Measurements from ENCODE around the gene PPFIBP1. TPM values are rescaled to one million over a fixed set of nuclear protein-coding genes. Genes with fewer than 3 reads are reported as not detected.

Gene PPFIBP1
- total and polyA plus RNA-seq, 2 donors (not counting 1 experiment from before 2014, with no cell fraction given): 3.3 to 15.0 TPM

DNA sequence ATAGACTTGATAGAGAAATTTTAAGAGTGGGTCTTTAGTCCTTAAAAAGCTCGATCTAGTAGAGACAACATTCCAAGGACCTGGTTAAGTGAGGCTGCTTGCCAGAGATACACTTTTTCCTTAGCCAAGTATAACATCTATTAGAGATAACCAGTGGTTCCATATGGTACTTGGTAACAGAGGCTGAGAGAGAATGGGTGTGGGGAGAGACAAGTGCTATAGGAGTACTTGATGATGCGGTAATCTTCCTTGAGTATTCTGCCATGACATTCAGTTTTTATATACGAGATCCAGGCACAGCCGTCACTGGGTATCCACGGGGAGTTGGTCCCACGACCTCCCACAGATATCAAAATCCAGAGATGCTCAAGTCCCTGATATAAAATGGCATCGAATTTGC, 94.8 kb downstream of the PPFIBP1 start:
- Mint-ChIP-seq H3K27me3 (no peaks in the 10 kb centered on the region), H3K27ac (no peak overlapping the region), H3K4me1 (no peaks in the 10 kb centered on the region), H3K9me3 (ENCODE audit: insufficient read depth) (no peaks in the 10 kb centered on the region), H3K4me3 (no peak overlapping the region)
- H3K4me3 ChIP-seq (ENCODE audit: control extremely low read depth in 1 of 5, extremely low read depth in 1 of 5, insufficient read depth in 1 of 5, low read depth in 2 of 5, low read length in 4 of 5): no peak overlapping the region
- H3K79me2 ChIP-seq (ENCODE audit: control insufficient read depth, insufficient read depth, low read length): no peaks in the 10 kb centered on the region
- no peaks in the 10 kb centered on the region for H4K20me1 ChIP-seq (ENCODE audit: control insufficient read depth, insufficient read depth, low read length, poor library complexity, severe bottlenecking)
- ChIA-PET CTCF (no interaction called here), POLR2A (no interaction called here)
- H3K27ac ChIP-seq (ENCODE audit: low read length in 2 of 2): no peak overlapping the region
- H3K36me3 ChIP-seq (replicated peaks in 1 of 2; ENCODE audit: control extremely low read depth in 1 of 2, control insufficient read depth in 1 of 2, extremely low read depth in 1 of 2, insufficient read depth in 2 of 2, low read length in 1 of 2): no peaks in the 10 kb centered on the region
- no peak for ATAC-seq (ENCODE audit: low read depth)
- H3K9ac ChIP-seq (ENCODE audit: low read length): no peak overlapping the region
- no peak overlapping the region for H2AFZ ChIP-seq (ENCODE audit: insufficient read depth, low read depth, low read length, poor library complexity, severe bottlenecking)
- no peaks in the 10 kb centered on the region for H3K9me3 ChIP-seq (ENCODE audit: control extremely low read depth in 1 of 3, control insufficient read depth in 2 of 3, insufficient read depth in 1 of 3, low read length in 2 of 3)
- H3K27me3 ChIP-seq (replicated peaks in 1 of 4; ENCODE audit: control extremely low read depth in 1 of 4, control insufficient read depth in 3 of 4, insufficient read depth in 4 of 4, low read length in 3 of 4): no peaks in the 10 kb centered on the region
- H3K4me1 ChIP-seq (ENCODE audit: control insufficient read depth in 2 of 2, insufficient read depth in 2 of 2, low read length in 2 of 2): no peaks in the 10 kb centered on the region
- intact Hi-C loops (cut with micrococcal nuclease): no loop called here
- no peak for DNase-seq
- TF ChIP-seq CTCF (IDR thresholded peaks at IDR 0.05) (no peak), EZH2 (IDR thresholded peaks at IDR 0.05; ENCODE audit: borderline replicate concordance, insufficient read depth, low read depth, low read length, poor library complexity, severe bottlenecking) (no peak)
- H3K4me2 ChIP-seq (replicated peaks; ENCODE audit: low read depth, low read length, poor library complexity, severe bottlenecking): no peak overlapping the region
- WGBS (ENCODE audit: insufficient coverage): 100% methylated on average over 3 of the region's 7 CpGs

DNA sequence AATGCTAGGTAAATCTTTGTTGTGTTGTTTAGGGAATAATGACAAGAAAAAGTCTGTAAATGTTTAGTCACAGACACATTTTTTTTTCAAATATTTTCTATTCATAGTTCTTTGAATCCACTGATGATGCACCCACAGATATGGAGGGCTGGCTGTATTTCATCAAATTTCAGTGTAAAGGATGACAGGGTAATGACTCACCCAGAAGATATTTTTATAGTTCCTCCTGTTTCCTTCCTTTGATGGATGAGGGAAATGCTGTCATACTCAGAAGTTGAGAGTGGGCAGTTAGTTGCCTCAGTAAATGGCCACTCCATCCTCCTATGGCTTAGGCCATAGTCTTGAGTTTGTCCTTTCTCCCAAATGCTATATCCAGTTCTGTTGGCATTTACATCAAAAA, 95.3 kb downstream of the PPFIBP1 start:
- Histone ChIP-seq H3K27ac (ENCODE audit: low read length in 2 of 2) (no peak overlapping the region), H3K4me3 (ENCODE audit: control extremely low read depth in 1 of 5, extremely low read depth in 1 of 5, insufficient read depth in 1 of 5, low read depth in 2 of 5, low read length in 4 of 5) (no peak overlapping the region), H3K9ac (ENCODE audit: low read length) (no peak overlapping the region), H4K20me1 (ENCODE audit: control insufficient read depth, insufficient read depth, low read length, poor library complexity, severe bottlenecking) (no peaks in the 10 kb centered on the region), H3K4me2 (replicated peaks; ENCODE audit: low read depth, low read length, poor library complexity, severe bottlenecking) (no peak overlapping the region), H3K27me3 (replicated peaks in 1 of 4; ENCODE audit: control extremely low read depth in 1 of 4, control insufficient read depth in 3 of 4, insufficient read depth in 4 of 4, low read length in 3 of 4) (no peaks in the 10 kb centered on the region), H3K36me3 (replicated peaks in 1 of 2; ENCODE audit: control extremely low read depth in 1 of 2, control insufficient read depth in 1 of 2, extremely low read depth in 1 of 2, insufficient read depth in 2 of 2, low read length in 1 of 2) (no peaks in the 10 kb centered on the region), H3K4me1 (ENCODE audit: control insufficient read depth in 2 of 2, insufficient read depth in 2 of 2, low read length in 2 of 2) (no peaks in the 10 kb centered on the region), H2AFZ (ENCODE audit: insufficient read depth, low read depth, low read length, poor library complexity, severe bottlenecking) (no peak overlapping the region), H3K79me2 (ENCODE audit: control insufficient read depth, insufficient read depth, low read length) (no peaks in the 10 kb centered on the region), H3K9me3 (ENCODE audit: control extremely low read depth in 1 of 3, control insufficient read depth in 2 of 3, insufficient read depth in 1 of 3, low read length in 2 of 3) (no peaks in the 10 kb centered on the region)
- TF ChIP-seq EZH2 (IDR thresholded peaks at IDR 0.05; ENCODE audit: borderline replicate concordance, insufficient read depth, low read depth, low read length, poor library complexity, severe bottlenecking): no peak
- no peak for TF ChIP-seq CTCF (IDR thresholded peaks at IDR 0.05)
- CTCF ChIA-PET: no interaction called here
- intact Hi-C loops (cut with micrococcal nuclease): no loop called here
- ATAC-seq (ENCODE audit: low read depth): no peak
- H3K4me3 Mint-ChIP-seq: no peak overlapping the region
- no peak overlapping the region for H3K27ac Mint-ChIP-seq
- no peaks in the 10 kb centered on the region for H3K4me1 Mint-ChIP-seq
- no peaks in the 10 kb centered on the region for H3K27me3 Mint-ChIP-seq
- no peak for DNase-seq
- no peaks in the 10 kb centered on the region for H3K9me3 Mint-ChIP-seq (ENCODE audit: insufficient read depth)
- POLR2A ChIA-PET: no interaction called here
